Measurements from ENCODE around the gene MACROD2. TPM values are rescaled to one million over a fixed set of nuclear protein-coding genes. Genes with fewer than 3 reads are reported as not detected.

The MACROD2 gene
- total RNA-seq, 4 donors from 2014 or later = 8.7 to 17.8 (median 10.8) TPM

GRCh38 chr20:15542655-15543054 lies 1547.3 kb downstream of the MACROD2 start:
- intact Hi-C loops (cut with DNase I) = no loop called here
- no peak for TF ChIP-seq POLR2A (IDR thresholded peaks at IDR 0.05)
- no peak for TF ChIP-seq CTCF (IDR thresholded peaks at IDR 0.05)
- 83 to 91% methylated on average over 5 of the region's 5 CpGs for WGBS, 2 donors

DNA sequence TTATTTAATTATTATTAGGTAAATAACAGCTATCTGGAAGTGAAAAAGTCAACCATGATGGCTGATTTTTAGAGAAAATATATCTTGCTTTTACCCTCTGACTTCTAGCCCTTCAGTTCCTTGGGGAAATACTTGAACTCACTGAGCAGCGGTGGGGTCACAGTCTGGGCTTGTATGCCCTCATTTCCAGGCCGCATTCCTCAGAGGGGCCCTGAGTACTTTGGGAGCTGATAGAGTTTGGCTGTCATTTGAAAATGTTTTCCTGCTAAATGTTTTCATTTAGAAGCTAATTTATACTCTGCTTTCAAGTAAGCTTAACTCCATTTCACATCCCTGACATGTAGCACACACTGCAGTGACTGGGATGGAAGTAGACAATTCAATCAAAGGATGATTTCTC lies 1549.4 kb downstream of the MACROD2 start:
- Histone ChIP-seq H3K27ac (no peak overlapping the region), H3K4me1 (no peaks in the 10 kb centered on the region), H3K9me3 (no peaks in the 10 kb centered on the region), H3K36me3 (no peaks in the 10 kb centered on the region), H3K4me3 (replicated peaks in 1 of 3) (no peak overlapping the region), H3K27me3 (no peaks in the 10 kb centered on the region)
- WGBS, 2 donors = 37 to 60% methylated on average over 2 of the region's 2 CpGs
- intact Hi-C loops (cut with DNase I) = no loop called here
- TF ChIP-seq CTCF (IDR thresholded peaks at IDR 0.05) (no peak), POLR2A (IDR thresholded peaks at IDR 0.05) (no peak)
- DNase-seq = no peak

More at GRCh38 chr20:15542655-15543054, 1547.3 kb downstream of the MACROD2 start:
- Histone ChIP-seq H3K4me1 (no peaks in the 10 kb centered on the region), H3K27ac (no peak overlapping the region), H3K9me3 (no peaks in the 10 kb centered on the region), H3K4me3 (replicated peaks in 1 of 3) (no peak overlapping the region), H3K36me3 (no peaks in the 10 kb centered on the region), H3K27me3 (no peaks in the 10 kb centered on the region)
- DNase-seq = no peak

DNA sequence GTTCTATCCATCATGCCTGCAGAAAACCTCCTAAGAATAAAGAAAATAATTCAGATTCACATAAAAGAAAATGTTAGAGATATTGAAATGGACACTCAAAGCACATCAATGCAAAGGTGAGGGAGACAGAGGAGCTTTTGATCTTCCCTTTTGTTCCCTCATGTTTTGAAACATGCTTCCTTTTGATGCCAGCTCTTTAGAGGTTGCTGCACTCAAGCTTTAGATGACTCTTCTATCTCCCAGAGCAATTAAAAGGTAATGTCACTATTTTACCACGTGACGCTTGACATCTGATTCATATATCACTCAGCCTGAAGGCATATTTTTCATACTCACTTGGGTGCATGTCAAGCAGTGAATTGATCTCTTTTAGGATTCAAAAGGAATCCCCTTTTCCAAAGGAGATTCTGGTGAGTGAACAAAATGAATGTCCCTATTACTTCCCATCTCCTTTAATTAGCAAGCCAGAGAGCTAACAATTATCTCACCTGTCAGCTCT lies 1551.3 kb downstream of the MACROD2 start:
- Histone ChIP-seq H3K9me3 (no peaks in the 10 kb centered on the region), H3K27ac (no peak overlapping the region), H3K4me1 (no peaks in the 10 kb centered on the region), H3K27me3 (no peaks in the 10 kb centered on the region), H3K36me3 (no peaks in the 10 kb centered on the region), H3K4me3 (replicated peaks in 1 of 3) (no peak overlapping the region)
- DNase-seq = no peak
- intact Hi-C loops (cut with DNase I) = no loop called here
- TF ChIP-seq POLR2A (IDR thresholded peaks at IDR 0.05) = no peak
- TF ChIP-seq CTCF (IDR thresholded peaks at IDR 0.05) = no peak
- 73 to 90% methylated on average over 2 of the region's 2 CpGs for WGBS, 2 donors

GRCh38 chr20:15547119-15547518 lies 1551.8 kb downstream of the MACROD2 start:
- no peak for TF ChIP-seq CTCF (IDR thresholded peaks at IDR 0.05)
- no peak for TF ChIP-seq POLR2A (IDR thresholded peaks at IDR 0.05)
- Histone ChIP-seq H3K27me3 (no peaks in the 10 kb centered on the region), H3K4me1 (no peaks in the 10 kb centered on the region), H3K4me3 (replicated peaks in 1 of 3) (no peak overlapping the region), H3K36me3 (no peaks in the 10 kb centered on the region), H3K27ac (no peak overlapping the region), H3K9me3 (no peaks in the 10 kb centered on the region)
- no peak for DNase-seq
- 96 to 97% methylated on average over 3 of the region's 3 CpGs for WGBS, 2 donors
- intact Hi-C loops (cut with DNase I) = no loop called here

- Histone ChIP-seq H3K4me1 (no peaks in the 10 kb centered on the region), H3K4me3 (replicated peaks in 1 of 3) (no peak overlapping the region), H3K36me3 (no peaks in the 10 kb centered on the region), H3K27me3 (no peaks in the 10 kb centered on the region), H3K27ac (no peak overlapping the region), H3K9me3 (no peaks in the 10 kb centered on the region)
- no peak for DNase-seq
- no peak for TF ChIP-seq CTCF (IDR thresholded peaks at IDR 0.05)
- no peak for TF ChIP-seq POLR2A (IDR thresholded peaks at IDR 0.05)
- intact Hi-C loops (cut with DNase I) = no loop called here
- 93 to 98% methylated on average over 2 of the region's 2 CpGs for WGBS, 2 donors
Observed at GRCh38 chr20:15550116-15550870, 1555.0 kb downstream of the MACROD2 start.
